ENCODE measurements around the gene ULK4.
"Not testable (repeated sequence)": the region's sequence is repeated elsewhere in the genome, so short reads cannot be mapped to it uniquely, and the experiment has no call there.

DNA sequence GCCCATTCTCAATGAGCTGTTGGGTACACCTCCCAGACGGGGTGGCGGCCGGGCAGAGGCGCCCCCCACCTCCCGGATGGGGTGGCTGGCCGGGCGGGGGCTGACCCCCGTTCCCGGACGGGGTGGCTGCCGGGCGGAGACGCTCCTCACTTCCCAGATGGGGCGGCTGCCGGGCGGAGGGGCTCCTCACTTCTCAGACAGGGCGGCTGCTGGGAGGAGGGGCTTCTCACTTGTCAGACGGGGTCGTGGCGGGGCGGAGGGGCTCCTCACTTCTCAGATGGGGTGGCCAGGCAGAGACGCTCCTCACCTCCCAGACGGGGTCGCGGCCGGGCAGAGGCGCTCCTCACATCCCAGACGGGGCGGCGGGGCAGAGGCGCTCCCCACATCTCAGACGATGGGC is 21.2 kb upstream of the ULK4 start:
- not testable (repeated sequence) for TF ChIP-seq POLR2A, FOS (IDR thresholded peaks at IDR 0.05; ENCODE audit: low read depth, low read length)
- TF ChIP-seq, protein P1, sequence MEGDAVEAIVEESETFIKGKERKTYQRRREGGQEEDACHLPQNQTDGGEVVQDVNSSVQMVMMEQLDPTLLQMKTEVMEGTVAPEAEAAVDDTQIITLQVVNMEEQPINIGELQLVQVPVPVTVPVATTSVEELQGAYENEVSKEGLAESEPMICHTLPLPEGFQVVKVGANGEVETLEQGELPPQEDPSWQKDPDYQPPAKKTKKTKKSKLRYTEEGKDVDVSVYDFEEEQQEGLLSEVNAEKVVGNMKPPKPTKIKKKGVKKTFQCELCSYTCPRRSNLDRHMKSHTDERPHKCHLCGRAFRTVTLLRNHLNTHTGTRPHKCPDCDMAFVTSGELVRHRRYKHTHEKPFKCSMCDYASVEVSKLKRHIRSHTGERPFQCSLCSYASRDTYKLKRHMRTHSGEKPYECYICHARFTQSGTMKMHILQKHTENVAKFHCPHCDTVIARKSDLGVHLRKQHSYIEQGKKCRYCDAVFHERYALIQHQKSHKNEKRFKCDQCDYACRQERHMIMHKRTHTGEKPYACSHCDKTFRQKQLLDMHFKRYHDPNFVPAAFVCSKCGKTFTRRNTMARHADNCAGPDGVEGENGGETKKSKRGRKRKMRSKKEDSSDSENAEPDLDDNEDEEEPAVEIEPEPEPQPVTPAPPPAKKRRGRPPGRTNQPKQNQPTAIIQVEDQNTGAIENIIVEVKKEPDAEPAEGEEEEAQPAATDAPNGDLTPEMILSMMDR (conservative IDR thresholded peaks at IDR 0.05; ENCODE audit: low read depth, low read length) = not testable (repeated sequence)
